HG03025 (cell line): Measurements from ENCODE around the gene TCTN3.
"Not testable (repeated sequence)": the region's sequence is repeated elsewhere in the genome, so short reads cannot be mapped to it uniquely, and the experiment has no call there.

ENCODE experiments used
- ATAC-seq: cut with Tn5 transposase; IDR thresholded peaks from one replicate; pipeline ENCODE4 v1.9.1; 2021; ENCODE audit warnings: mild to moderate bottlenecking, moderate library complexity; ENCODE audit not compliant: unreplicated experiment, low FRiP score

The TCTN3 gene

GRCh38 chr10:95693071-95693667 lies 558 bp downstream of the TCTN3 start:
- ATAC-seq: peak; percentile 7

- ATAC-seq: no peak
Measured at GRCh38 chr10:95691281-95691680, 2.4 kb downstream of the TCTN3 start.

GRCh38 chr10:95688648-95689047 lies 5.1 kb downstream of the TCTN3 start:
- no peak for ATAC-seq

GRCh38 chr10:95683966-95684365 lies 9.8 kb downstream of the TCTN3 start:
- ATAC-seq: no peak

- ATAC-seq: no peak
Measured at GRCh38 chr10:95675403-95676116, 18.2 kb downstream of the TCTN3 start.

GRCh38 chr10:95674643-95675042 lies 19.1 kb downstream of the TCTN3 start:
- ATAC-seq: no peak

- not testable (repeated sequence) for ATAC-seq
Measured at GRCh38 chr10:95672641-95673040, 21.1 kb downstream of the TCTN3 start.

GRCh38 chr10:95664543-95664942 lies 29.2 kb downstream of the TCTN3 start:
- ATAC-seq: no peak

GRCh38 chr10:95663496-95663895 lies 30.2 kb downstream of the TCTN3 start:
- no peak for ATAC-seq

GRCh38 chr10:95661818-95662217 lies 31.9 kb downstream of the TCTN3 start:
- ATAC-seq: no peak

- no peak for ATAC-seq
Measured at GRCh38 chr10:95660283-95660682, 33.4 kb downstream of the TCTN3 start.

- ATAC-seq: no peak
Measured at GRCh38 chr10:95657250-95657649, 36.5 kb downstream of the TCTN3 start.

- peak; percentile 84 for ATAC-seq
Measured at GRCh38 chr10:95656291-95657164, 37.2 kb downstream of the TCTN3 start, which contains the start of gene ALDH18A1. Gene ALDH18A1, minus strand, starts transcription at chr10:95656711. Its CDS starts 3,334 bp downstream, at chr10:95653377.

GRCh38 chr10:95655571-95656290 lies 38.0 kb downstream of the TCTN3 start:
- ATAC-seq: peak; percentile 25

- no peak for ATAC-seq
Measured at GRCh38 chr10:95653895-95654294, 39.8 kb downstream of the TCTN3 start.

GRCh38 chr10:95651346-95652060 lies 42.2 kb downstream of the TCTN3 start:
- no peak for ATAC-seq

GRCh38 chr10:95650232-95650631 lies 43.5 kb downstream of the TCTN3 start:
- ATAC-seq: no peak

- no peak for ATAC-seq
Measured at GRCh38 chr10:95648138-95648537, 45.6 kb downstream of the TCTN3 start.

GRCh38 chr10:95646160-95646559 lies 47.6 kb downstream of the TCTN3 start:
- no peak for ATAC-seq

GRCh38 chr10:95644901-95645300 lies 48.8 kb downstream of the TCTN3 start:
- no peak for ATAC-seq
